GM06990 (cell line): ENCODE data around the gene TMEM170A.

Source experiments
- DNase-seq: peaks from one replicate; pipeline ENCODE4 v3.0.0-alpha.2; 2011; ENCODE audit not compliant: insufficient read length; ENCODE audit errors: extremely low read depth
- H3K27me3 ChIP-seq: replicated peaks from 2 replicates; pipeline ENCODE4 v1.6.0; 2011; ENCODE audit warnings: low read length; ENCODE audit not compliant: control insufficient read depth, insufficient read depth
- H3K36me3 ChIP-seq: 2 replicates; pipeline ENCODE4 v1.5.1; 2011; ENCODE audit warnings: low read length; ENCODE audit not compliant: control insufficient read depth, insufficient read depth
- H3K4me3 ChIP-seq: replicated peaks from 2 replicates; pipeline ENCODE4 v1.5.1; 2011; ENCODE audit warnings: low read depth, mild to moderate bottlenecking, control low read depth, low read length
- TF ChIP-seq, protein P1 (sequence below): IDR thresholded peaks from 2 replicates; pipeline ENCODE4 v1.5.1; 2011; ENCODE audit warnings: low read length, control low read depth, mild to moderate bottlenecking, inconsistent platforms; ENCODE audit not compliant: insufficient read depth, poor library complexity, severe bottlenecking

TMEM170A gene

GRCh38 chr16:75491876-75492275, 27.4 kb upstream of the TMEM170A start:
- Histone ChIP-seq H3K4me3 (no peak overlapping the region), H3K36me3 (no peaks in the 10 kb centered on the region), H3K27me3 (no peaks in the 10 kb centered on the region)
- TF ChIP-seq, protein P1, sequence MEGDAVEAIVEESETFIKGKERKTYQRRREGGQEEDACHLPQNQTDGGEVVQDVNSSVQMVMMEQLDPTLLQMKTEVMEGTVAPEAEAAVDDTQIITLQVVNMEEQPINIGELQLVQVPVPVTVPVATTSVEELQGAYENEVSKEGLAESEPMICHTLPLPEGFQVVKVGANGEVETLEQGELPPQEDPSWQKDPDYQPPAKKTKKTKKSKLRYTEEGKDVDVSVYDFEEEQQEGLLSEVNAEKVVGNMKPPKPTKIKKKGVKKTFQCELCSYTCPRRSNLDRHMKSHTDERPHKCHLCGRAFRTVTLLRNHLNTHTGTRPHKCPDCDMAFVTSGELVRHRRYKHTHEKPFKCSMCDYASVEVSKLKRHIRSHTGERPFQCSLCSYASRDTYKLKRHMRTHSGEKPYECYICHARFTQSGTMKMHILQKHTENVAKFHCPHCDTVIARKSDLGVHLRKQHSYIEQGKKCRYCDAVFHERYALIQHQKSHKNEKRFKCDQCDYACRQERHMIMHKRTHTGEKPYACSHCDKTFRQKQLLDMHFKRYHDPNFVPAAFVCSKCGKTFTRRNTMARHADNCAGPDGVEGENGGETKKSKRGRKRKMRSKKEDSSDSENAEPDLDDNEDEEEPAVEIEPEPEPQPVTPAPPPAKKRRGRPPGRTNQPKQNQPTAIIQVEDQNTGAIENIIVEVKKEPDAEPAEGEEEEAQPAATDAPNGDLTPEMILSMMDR = peak; percentile 46
- no peak for DNase-seq

DNA sequence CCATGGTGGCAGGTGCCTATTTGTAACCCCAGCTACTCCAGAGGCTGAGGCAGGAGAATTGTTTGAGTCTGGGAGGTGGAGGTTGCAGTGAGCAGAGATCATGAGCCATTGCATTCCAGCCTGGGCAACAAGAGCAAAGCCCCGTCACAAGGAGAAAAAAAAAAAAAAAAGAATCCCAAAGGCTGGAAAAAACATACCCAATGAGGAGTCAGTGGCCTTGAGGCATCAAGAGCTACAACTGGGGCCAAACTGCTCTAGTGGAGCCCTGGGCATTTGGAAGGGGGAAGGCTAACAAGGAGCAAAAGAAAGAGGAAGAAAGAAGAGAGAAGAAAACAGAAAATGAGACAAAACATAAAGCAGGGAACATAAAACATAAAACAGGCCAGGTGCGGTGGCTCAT, 23.8 kb upstream of the TMEM170A start:
- no peak for DNase-seq
- H3K4me3 ChIP-seq = no peak overlapping the region
- H3K27me3 ChIP-seq = no peaks in the 10 kb centered on the region
- no peaks in the 10 kb centered on the region for H3K36me3 ChIP-seq
- TF ChIP-seq, protein P1 = no peak

DNA sequence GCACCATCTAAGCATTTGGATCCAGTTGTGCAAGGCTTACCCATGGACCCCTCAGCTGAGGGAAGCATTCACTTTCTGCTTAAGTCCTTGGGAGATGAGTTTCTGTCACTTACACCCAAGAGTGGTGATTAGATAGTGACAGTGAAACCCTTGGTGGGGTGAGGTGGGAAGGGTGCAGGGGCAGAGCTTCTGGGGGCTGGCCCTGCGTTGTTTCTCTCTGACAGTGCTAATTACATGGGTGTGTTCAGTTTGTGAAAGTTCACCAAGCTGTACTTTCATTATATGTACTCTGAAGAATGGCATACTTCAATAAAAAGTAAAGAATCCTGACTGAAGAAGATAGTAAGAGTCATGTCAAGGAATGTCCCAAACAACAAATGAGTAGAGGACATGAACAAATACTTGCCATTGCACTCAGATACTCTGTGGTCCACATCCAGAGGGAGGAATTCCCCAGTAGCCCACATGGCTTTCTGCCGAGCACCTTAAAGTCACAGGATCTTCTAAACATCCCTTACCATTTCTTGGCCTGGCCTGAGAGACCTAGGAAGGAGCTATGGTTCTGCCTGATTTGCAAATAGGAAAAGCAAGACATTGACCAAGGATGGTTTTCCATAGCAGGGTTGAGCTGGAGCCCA, 22.3 kb upstream of the TMEM170A start:
- DNase-seq = no peak
- Histone ChIP-seq H3K4me3 (0 out of 2 replicates have a peak overlapping the region, but pooled peaks have one; percentile 15), H3K27me3 (no peaks in the 10 kb centered on the region), H3K36me3 (no peaks in the 10 kb centered on the region)
- TF ChIP-seq, protein P1 = no peak

GRCh38 chr16:75486014-75486675, 21.7 kb upstream of the TMEM170A start:
- TF ChIP-seq, protein P1 = no peak
- no peak for DNase-seq
- Histone ChIP-seq H3K27me3 (no peaks in the 10 kb centered on the region), H3K4me3 (0 out of 2 replicates have a peak overlapping the region, but pooled peaks have one; percentile 22), H3K36me3 (no peaks in the 10 kb centered on the region)

- TF ChIP-seq, protein P1 = no peak
- H3K36me3 ChIP-seq = no peaks in the 10 kb centered on the region
- H3K27me3 ChIP-seq = no peaks in the 10 kb centered on the region
- H3K4me3 ChIP-seq = no peak overlapping the region
- DNase-seq = no peak
Measured at GRCh38 chr16:75485230-75486013, 20.9 kb upstream of the TMEM170A start.
